Globus pallidus (tissue), 1 donor: ENCODE measurements around the gene CCDC112.

Experiments used
- DNase-seq: peaks from one replicate; pipeline ENCODE4 v3.0.0-alpha.2; 2015; ENCODE audit warnings: low spot score

Gene CCDC112

GRCh38 chr5:115317320-115317719 is 20.9 kb upstream of the CCDC112 start:
- no peak for DNase-seq

- DNase-seq = no peak
Observed at GRCh38 chr5:115313632-115314031, 17.2 kb upstream of the CCDC112 start.

- no peak for DNase-seq
Observed at GRCh38 chr5:115313052-115313451, 16.6 kb upstream of the CCDC112 start.

- peak; percentile 23 for DNase-seq
Observed at GRCh38 chr5:115309751-115310370, 13.4 kb upstream of the CCDC112 start.

GRCh38 chr5:115308815-115309214 is 12.4 kb upstream of the CCDC112 start:
- no peak for DNase-seq

GRCh38 chr5:115306011-115306536 is 9.6 kb upstream of the CCDC112 start:
- DNase-seq = no peak

GRCh38 chr5:115304496-115304895 is 8.0 kb upstream of the CCDC112 start:
- DNase-seq = no peak

- DNase-seq = no peak
Observed at GRCh38 chr5:115298811-115299210, 2.4 kb upstream of the CCDC112 start.

GRCh38 chr5:115297031-115297430 is 577 bp upstream of the CCDC112 start:
- DNase-seq = peak; percentile 16

- DNase-seq = no peak
Observed at GRCh38 chr5:115295777-115296123, 704 bp downstream of the CCDC112 start.

GRCh38 chr5:115291397-115291796 is 5.1 kb downstream of the CCDC112 start:
- DNase-seq = no peak

- peak; percentile 26 for DNase-seq
Observed at GRCh38 chr5:115289104-115289503, 7.3 kb downstream of the CCDC112 start.

GRCh38 chr5:115284021-115284420 is 12.4 kb downstream of the CCDC112 start:
- DNase-seq = peak; percentile 58

- DNase-seq = no peak
Observed at GRCh38 chr5:115282131-115282530, 14.3 kb downstream of the CCDC112 start.

GRCh38 chr5:115274584-115274983 is 21.9 kb downstream of the CCDC112 start:
- no peak for DNase-seq

- no peak for DNase-seq
Observed at GRCh38 chr5:115272297-115272958, 24.0 kb downstream of the CCDC112 start.

- DNase-seq = no peak
Observed at GRCh38 chr5:115271295-115272050, 25.0 kb downstream of the CCDC112 start.

- DNase-seq = no peak
Observed at GRCh38 chr5:115267617-115268016, 28.8 kb downstream of the CCDC112 start.

- no peak for DNase-seq
Observed at GRCh38 chr5:115265220-115265619, 31.2 kb downstream of the CCDC112 start.

- DNase-seq = no peak
Observed at GRCh38 chr5:115264786-115265185, 31.7 kb downstream of the CCDC112 start.

- DNase-seq = no peak
Observed at GRCh38 chr5:115263078-115263380, 33.4 kb downstream of the CCDC112 start.

- peak; percentile 76 for DNase-seq
Observed at GRCh38 chr5:115262321-115263077, 34.0 kb downstream of the CCDC112 start, which contains the start of gene PGGT1B. PGGT1B (minus strand) TSS chr5:115262877; CDS start chr5:115262851, 26 bp downstream.

GRCh38 chr5:115262011-115262320 is 34.5 kb downstream of the CCDC112 start:
- DNase-seq = no peak
